Kidney epithelial cell (primary cell): ENCODE measurements around the gene NLGN2. TPM values are rescaled to one million over a fixed set of nuclear protein-coding genes. Genes with fewer than 3 reads are reported as not detected.

Source experiments
- DNase-seq: peaks from one replicate; pipeline ENCODE4 v3.0.0-alpha.2; 2010; ENCODE audit warnings: low read depth
- H3K27me3 ChIP-seq: 2 replicates; pipeline ENCODE4 v1.6.0; 2011; ENCODE audit warnings: low read length; ENCODE audit not compliant: control insufficient read depth, insufficient read depth
- H3K36me3 ChIP-seq: 2 replicates; pipeline ENCODE4 v1.5.1; 2011; ENCODE audit warnings: low read length; ENCODE audit not compliant: control insufficient read depth, insufficient read depth
- H3K4me3 ChIP-seq: 2 replicates; pipeline ENCODE4 v1.5.1; 2011; ENCODE audit warnings: low read depth, mild to moderate bottlenecking, control low read depth, low read length
- CTCF ChIP-seq: IDR thresholded peaks from 2 replicates; pipeline ENCODE4 v1.5.1; 2011; ENCODE audit warnings: mild to moderate bottlenecking, moderate library complexity, low read length, control low read depth, inconsistent platforms; ENCODE audit not compliant: insufficient read depth, poor library complexity, severe bottlenecking
- total RNA-seq: library from RNA; depleted of rRNA; stranded (reverse); fragments of >200 nt; gene quantifications from 2 replicates; pipeline ENCODE4 v1.2.3, GENCODE V29; 2015

The NLGN2 gene
- total RNA-seq, 1 donor from 2014 or later, result 8.4 TPM

- Histone ChIP-seq H3K4me3 (no peak overlapping the region), H3K36me3 (no peaks in the 10 kb centered on the region), H3K27me3 (no peaks in the 10 kb centered on the region)
- DNase-seq, result no peak
- no peak for TF ChIP-seq CTCF
Observed at GRCh38 chr17:7415784-7416183, 8.1 kb downstream of the NLGN2 start.

GRCh38 chr17:7416323-7416722, 8.7 kb downstream of the NLGN2 start:
- H3K27me3 ChIP-seq, result no peaks in the 10 kb centered on the region
- TF ChIP-seq CTCF, result no peak
- no peak for DNase-seq
- H3K4me3 ChIP-seq, result no peak overlapping the region
- H3K36me3 ChIP-seq, result no peaks in the 10 kb centered on the region

GRCh38 chr17:7417056-7417655, 9.5 kb downstream of the NLGN2 start:
- Histone ChIP-seq H3K4me3 (no peak overlapping the region), H3K36me3 (no peaks in the 10 kb centered on the region), H3K27me3 (no peaks in the 10 kb centered on the region)
- no peak for DNase-seq
- TF ChIP-seq CTCF, result no peak

GRCh38 chr17:7418472-7419152, 11.0 kb downstream of the NLGN2 start:
- no peak for TF ChIP-seq CTCF
- Histone ChIP-seq H3K36me3 (no peaks in the 10 kb centered on the region), H3K4me3 (no peak overlapping the region), H3K27me3 (no peaks in the 10 kb centered on the region)
- no peak for DNase-seq

- H3K27me3 ChIP-seq, result no peaks in the 10 kb centered on the region
- H3K4me3 ChIP-seq, result no peak within 1 kb of the TSS
- no peak for TF ChIP-seq CTCF
- no peak for DNase-seq
- H3K36me3 ChIP-seq, result no peaks in the 10 kb centered on the region
Observed at GRCh38 chr17:7419819-7420610, 12.4 kb downstream of the NLGN2 start, which contains the start of gene SPEM1. TSS of gene SPEM1 (plus strand) at chr17:7420324. CDS start at chr17:7420385, 61 bp downstream.
